HepG2 (cell line): ENCODE data around the gene CDC14A. TPM values are rescaled to one million over a fixed set of nuclear protein-coding genes. Genes with fewer than 3 reads are reported as not detected.

Experiments
- ATAC-seq: fragments of 200-7000 bp; cut with Tn5 transposase; 3 replicates; pipeline ENCODE4 v1.9.1; 2020; ENCODE audit warnings: mild to moderate bottlenecking, moderate library complexity
- BruUV-seq: library from RNA; stranded (reverse); fragments of 400-500 nt; replicated peaks from 2 replicates; lab custom pipeline; 2021; lab: Mats Ljungman, UMichigan
- CTCF ChIA-PET: fragments of 300-600 bp; formaldehyde crosslinking; extraction: SDS; loops from one replicate; lab custom pipeline; 2021; ENCODE audit warnings: low total read pairs, inconsistent platforms, low intra/inter-chr PET ratio; lab: Yijun Ruan, JAX
- POLR2A ChIA-PET: fragments of 350-600 bp; sonication (Branson Sonifier 250); formaldehyde crosslinking; loops from one replicate; lab custom pipeline; 2020; ENCODE audit warnings: antibody characterized with exemption, inconsistent platforms; lab: Yijun Ruan, JAX
- DNase-seq: peaks from one replicate; pipeline ENCODE4 v3.0.0-alpha.2; 2015; ENCODE audit warnings: low spot score
- FAIRE-seq: peaks from 3 replicates; lab custom pipeline; 2011; peaks lifted over from hg19 to GRCh38; lab: Jason Lieb, UNC
- H2AFZ ChIP-seq: one replicate; pipeline ENCODE4 v1.6.1; 2011; ENCODE audit warnings: low read length, inconsistent platforms
- H3K27ac ChIP-seq: fragments of 300-600 bp; 3 replicates; pipeline ENCODE4 v1.8.0; 2011; ENCODE audit warnings: mixed run types, mild to moderate bottlenecking, mixed read lengths, low read length, inconsistent platforms; ENCODE audit not compliant: insufficient read depth; ENCODE audit errors: extremely low read length
- H3K27me3 ChIP-seq, 2 experiments: fragments of 200-600 bp in 1 of 2; 2 replicates in 1 of 2; 3 replicates in 1 of 2; pipeline versions ENCODE4 v1.6.0 to v1.8.0; 2011; ENCODE audit warnings: low read length in 2 of 2, mild to moderate bottlenecking in 2 of 2, moderate library complexity in 2 of 2, inconsistent platforms in 1 of 2; ENCODE audit not compliant: insufficient read depth in 2 of 2, control insufficient read depth in 1 of 2
- H3K36me3 ChIP-seq, 2 experiments: fragments of 200-600 bp in 1 of 2; replicated peaks in 1 of 2; 2 replicates in 1 of 2; 3 replicates in 1 of 2; pipeline versions ENCODE4 v1.5.1 to v1.8.0; 2011; ENCODE audit warnings: low read length in 2 of 2, inconsistent platforms in 1 of 2; ENCODE audit not compliant: insufficient read depth in 2 of 2, control insufficient read depth in 1 of 2
- H3K4me1 ChIP-seq: 2 replicates; pipeline ENCODE4 v1.5.1; 2012; ENCODE audit warnings: low read length, inconsistent platforms; ENCODE audit not compliant: insufficient read depth
- H3K4me2 ChIP-seq: 2 replicates; pipeline ENCODE4 v1.6.0; 2011; ENCODE audit warnings: low read depth, low read length, inconsistent platforms
- H3K4me3 ChIP-seq, 3 experiments: fragments of 200-600 bp in 1 of 3; sonication (generic), shearing (Covaris generic) in 1 of 3; replicated peaks in 1 of 3; 2 replicates each; pipeline ENCODE4 v1.5.1; 2011 to 2016; ENCODE audit warnings: low read length in 3 of 3, inconsistent platforms in 2 of 3, low read depth in 2 of 3, mild to moderate bottlenecking in 2 of 3, control low read depth in 1 of 3, mixed read lengths in 1 of 3; ENCODE audit not compliant: insufficient read depth in 1 of 3
- H3K79me2 ChIP-seq: one replicate; pipeline ENCODE4 v1.6.1; 2011; ENCODE audit warnings: low read length, inconsistent platforms; ENCODE audit not compliant: insufficient read depth
- H3K9ac ChIP-seq: 2 replicates; pipeline ENCODE4 v1.6.0; 2011; ENCODE audit warnings: mild to moderate bottlenecking, low read depth, low read length, inconsistent platforms; ENCODE audit not compliant: insufficient read depth
- H3K9me3 ChIP-seq: 2 replicates; pipeline ENCODE4 v1.5.1; 2012; ENCODE audit warnings: mild to moderate bottlenecking, low read length
- H4K20me1 ChIP-seq: 2 replicates; pipeline ENCODE4 v1.6.0; 2011; ENCODE audit warnings: inconsistent platforms, mild to moderate bottlenecking, low read length, moderate library complexity; ENCODE audit not compliant: insufficient read depth
- AGO2 ChIP-seq: fragments of 200-400 bp; formaldehyde crosslinking; optimal IDR thresholded peaks from 2 replicates; pipeline ENCODE3; 2017; ENCODE audit warnings: mild to moderate bottlenecking, low read depth, low read length, moderate library complexity
- FOXA1 ChIP-seq, 2 experiments: fragments of 450-650 bp in 1 of 2; sonication (generic) in 1 of 2; formaldehyde crosslinking in 1 of 2; IDR thresholded peaks; 2 replicates each; pipeline versions ENCODE4 v1.4.0 to v1.6.1; 2016 to 2020; ENCODE audit warnings: missing genetic modification reagents in 1 of 2
- FOXM1 ChIP-seq: sonication (generic); formaldehyde crosslinking; IDR thresholded peaks from 2 replicates; pipeline ENCODE4 v1.5.0; 2020; ENCODE audit warnings: missing genetic modification reagents
- GPBP1L1 ChIP-seq: sonication (generic); formaldehyde crosslinking; IDR thresholded peaks from 2 replicates; pipeline ENCODE4 v1.5.0; 2020; ENCODE audit warnings: mild to moderate bottlenecking, missing genetic modification reagents
- GRHL1 ChIP-seq: sonication (generic); formaldehyde crosslinking; conservative IDR thresholded peaks from 2 replicates; pipeline ENCODE4 v1.8.0; 2022; ENCODE audit warnings: missing genetic modification reagents
- NFYC ChIP-seq: IDR thresholded peaks from 2 replicates; pipeline ENCODE4 v1.6.1; 2016; ENCODE audit warnings: missing genetic modification reagents, missing compliant biosample characterization
- NR2F1 ChIP-seq, 2 experiments: fragments of 450-650 bp in 1 of 2; formaldehyde crosslinking in 1 of 2; IDR thresholded peaks; 2 replicates each; pipeline versions ENCODE4 v1.5.0 to v1.6.1; 2016 to 2020; ENCODE audit warnings: mild to moderate bottlenecking in 1 of 2, missing compliant biosample characterization in 1 of 2, missing genetic modification reagents in 1 of 2, moderate library complexity in 1 of 2
- POLR2A ChIP-seq, 2 experiments: IDR thresholded peaks; 2 replicates each; pipeline ENCODE4 v1.6.1; 2011; ENCODE audit warnings: low read depth in 2 of 2, low read length in 2 of 2, mild to moderate bottlenecking in 1 of 2, moderate library complexity in 1 of 2; ENCODE audit not compliant: insufficient read depth in 1 of 2
- TFDP2 ChIP-seq: sonication (generic); formaldehyde crosslinking; IDR thresholded peaks from 2 replicates; pipeline ENCODE4 v1.4.0; 2020; ENCODE audit warnings: missing genetic modification reagents
- ZBTB21 ChIP-seq: sonication (generic); formaldehyde crosslinking; IDR thresholded peaks from 2 replicates; pipeline ENCODE4 v1.4.0; 2020; ENCODE audit warnings: missing genetic modification reagents
- ZEB1 ChIP-seq: IDR thresholded peaks from 2 replicates; pipeline ENCODE4 v1.6.1; 2012; ENCODE audit warnings: mild to moderate bottlenecking, low read depth, inconsistent platforms; ENCODE audit not compliant: insufficient replicate concordance
- ZFP37 ChIP-seq: sonication (generic); formaldehyde crosslinking; IDR thresholded peaks from 2 replicates; pipeline ENCODE4 v1.4.0; 2020; ENCODE audit warnings: missing genetic modification reagents, borderline replicate concordance
- ZNF678 ChIP-seq: sonication (generic); formaldehyde crosslinking; IDR thresholded peaks from 2 replicates; pipeline ENCODE4 v1.4.0; 2020; ENCODE audit warnings: mild to moderate bottlenecking, missing genetic modification reagents
- ZSCAN22 ChIP-seq: sonication (generic); formaldehyde crosslinking; IDR thresholded peaks from 2 replicates; pipeline ENCODE4 v1.4.0; 2020; ENCODE audit warnings: mild to moderate bottlenecking, missing genetic modification reagents
- WGBS: methylation state at CpG from one replicate; pipeline ENCODE4 v1.1.6; 2017; ENCODE audit warnings: low lambda C conversion rate; 5-methylcytosine and 5-hydroxymethylcytosine counted together
- in situ Hi-C: cut with HindIII; loops from 2 replicates; pipeline ENCODE4 v1.10.0; 2017; ENCODE audit warnings: low pct_unique_long_range_greater_than_20kb; ENCODE audit not compliant: extremely low pct_ligation_motif_present
- intact Hi-C: fragments of 100-400 bp; cut with micrococcal nuclease; formaldehyde crosslinking; loops from one replicate; pipeline ENCODE4 v1.10.0; 2022; ENCODE audit not compliant: unreplicated experiment
- polyA plus RNA-seq, 8 experiments: library from polyadenylated mRNA; depleted of rRNA in 3 of 8; stranded (reverse) in 7 of 8; unstranded in 1 of 8; fragments of >200 nt; fragmentation: Illumina TruSeq in 4 of 8; extraction: Trizol in 4 of 8; gene quantifications; 2 replicates each; pipeline versions ENCODE4 v1.2.1 to v1.2.3, GENCODE V29; 2011 to 2016; ENCODE audit warnings: low read depth in 4 of 8, missing spikeins in 1 of 8, mixed read lengths in 1 of 8; ENCODE audit not compliant: insufficient read depth in 1 of 8
- total RNA-seq, 5 experiments: library from RNA; depleted of rRNA; stranded (reverse); fragments of >200 nt; fragmentation: Illumina TruSeq; extraction: Trizol; gene quantifications; 2 replicates each; pipeline ENCODE4 v1.2.3, GENCODE V29; 2016; ENCODE audit warnings: low read depth in 1 of 5
- TF ChIP-seq, protein P1 (sequence below): IDR thresholded peaks from 2 replicates; pipeline ENCODE4 v1.6.1; 2016; ENCODE audit warnings: missing compliant biosample characterization, missing genetic modification reagents, borderline replicate concordance
- TF ChIP-seq, protein P2 (sequence below): sonication (generic); formaldehyde crosslinking; IDR thresholded peaks from 2 replicates; pipeline ENCODE4 v1.5.1; 2020; ENCODE audit warnings: missing genetic modification reagents, mild to moderate bottlenecking, borderline replicate concordance
- TF ChIP-seq, protein P3 (sequence below): IDR thresholded peaks from 2 replicates; pipeline ENCODE4 v1.6.1; 2016

The CDC14A gene
- total and polyA plus RNA-seq, 2 of the 13 experiments (the other 11 are each of a cell fraction or from before 2014, with no cell fraction given), result 2.8 to 4.9 TPM

DNA sequence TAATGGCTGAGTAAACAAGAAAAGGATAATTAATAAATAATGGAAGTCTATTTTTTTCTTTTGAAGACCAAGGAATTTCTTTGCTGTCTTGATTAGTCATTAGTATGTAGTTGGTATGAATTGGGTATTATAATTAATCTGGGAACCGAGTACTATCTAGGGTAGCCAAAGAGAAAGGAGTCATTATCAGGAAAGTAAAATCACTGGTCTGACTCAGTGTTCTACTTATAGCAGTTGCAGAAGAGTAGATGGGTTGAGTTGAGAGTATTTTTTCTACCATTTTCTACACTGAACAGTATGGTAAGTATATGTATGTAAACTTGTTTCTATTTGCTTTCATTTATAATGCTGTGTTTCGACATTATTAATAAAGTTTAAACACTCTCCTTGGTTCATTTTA, 26.6 kb downstream of the CDC14A start:
- no TSS peak for BruUV-seq
- Histone ChIP-seq H4K20me1 (no peaks in the 10 kb centered on the region), H3K4me1 (no peaks in the 10 kb centered on the region), H3K27me3 (no peaks in the 10 kb centered on the region), H2AFZ (no peak overlapping the region), H3K9ac (no peak overlapping the region), H3K79me2 (no peaks in the 10 kb centered on the region), H3K9me3 (no peaks in the 10 kb centered on the region), H3K36me3 (no peaks in the 10 kb centered on the region), H3K4me2 (no peak overlapping the region), H3K27ac (no peak overlapping the region), H3K4me3 (no peak overlapping the region)
- ChIA-PET CTCF (no interaction called here), POLR2A (no interaction called here)
- FAIRE-seq (no peak), ATAC-seq (no peak), DNase-seq (no peak)
- intact Hi-C loops, result no loop called here
- TF ChIP-seq GPBP1L1 (CRISPR knock-in tag) (no peak), ZEB1 (no peak), ZSCAN22 (no peak), NR2F1 (CRISPR knock-in tag; IDR thresholded peaks at IDR 0.05) (no peak), AGO2 (no peak), TFDP2 (CRISPR knock-in tag) (no peak), ZFP37 (CRISPR knock-in tag) (no peak), FOXA1 (IDR thresholded peaks at IDR 0.05) (no peak), FOXA1 (CRISPR knock-in tag; IDR thresholded peaks at IDR 0.05) (no peak), FOXM1 (CRISPR knock-in tag) (no peak), POLR2A (IDR thresholded peaks at IDR 0.05; ENCODE audit: insufficient read depth in 1 of 2, low read depth in 2 of 2, low read length in 2 of 2) (no peak), NFYC (no peak), GRHL1 (CRISPR knock-in tag) (no peak), ZBTB21 (CRISPR knock-in tag) (no peak), ZNF678 (CRISPR knock-in tag) (no peak)
- TF ChIP-seq, protein P1, sequence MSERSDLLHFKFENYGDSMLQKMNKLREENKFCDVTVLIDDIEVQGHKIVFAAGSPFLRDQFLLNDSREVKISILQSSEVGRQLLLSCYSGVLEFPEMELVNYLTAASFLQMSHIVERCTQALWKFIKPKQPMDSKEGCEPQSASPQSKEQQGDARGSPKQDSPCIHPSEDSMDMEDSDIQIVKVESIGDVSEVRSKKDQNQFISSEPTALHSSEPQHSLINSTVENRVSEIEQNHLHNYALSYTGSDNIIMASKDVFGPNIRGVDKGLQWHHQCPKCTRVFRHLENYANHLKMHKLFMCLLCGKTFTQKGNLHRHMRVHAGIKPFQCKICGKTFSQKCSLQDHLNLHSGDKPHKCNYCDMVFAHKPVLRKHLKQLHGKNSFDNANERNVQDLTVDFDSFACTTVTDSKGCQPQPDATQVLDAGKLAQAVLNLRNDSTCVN (CRISPR knock-in tag), result no peak
- TF ChIP-seq, protein P2, sequence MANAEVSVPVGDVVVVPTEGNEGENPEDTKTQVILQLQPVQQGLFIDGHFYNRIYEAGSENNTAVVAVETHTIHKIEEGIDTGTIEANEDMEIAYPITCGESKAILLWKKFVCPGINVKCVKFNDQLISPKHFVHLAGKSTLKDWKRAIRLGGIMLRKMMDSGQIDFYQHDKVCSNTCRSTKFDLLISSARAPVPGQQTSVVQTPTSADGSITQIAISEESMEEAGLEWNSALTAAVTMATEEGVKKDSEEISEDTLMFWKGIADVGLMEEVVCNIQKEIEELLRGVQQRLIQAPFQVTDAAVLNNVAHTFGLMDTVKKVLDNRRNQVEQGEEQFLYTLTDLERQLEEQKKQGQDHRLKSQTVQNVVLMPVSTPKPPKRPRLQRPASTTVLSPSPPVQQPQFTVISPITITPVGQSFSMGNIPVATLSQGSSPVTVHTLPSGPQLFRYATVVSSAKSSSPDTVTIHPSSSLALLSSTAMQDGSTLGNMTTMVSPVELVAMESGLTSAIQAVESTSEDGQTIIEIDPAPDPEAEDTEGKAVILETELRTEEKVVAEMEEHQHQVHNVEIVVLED, result no peak
- TF ChIP-seq, protein P3, sequence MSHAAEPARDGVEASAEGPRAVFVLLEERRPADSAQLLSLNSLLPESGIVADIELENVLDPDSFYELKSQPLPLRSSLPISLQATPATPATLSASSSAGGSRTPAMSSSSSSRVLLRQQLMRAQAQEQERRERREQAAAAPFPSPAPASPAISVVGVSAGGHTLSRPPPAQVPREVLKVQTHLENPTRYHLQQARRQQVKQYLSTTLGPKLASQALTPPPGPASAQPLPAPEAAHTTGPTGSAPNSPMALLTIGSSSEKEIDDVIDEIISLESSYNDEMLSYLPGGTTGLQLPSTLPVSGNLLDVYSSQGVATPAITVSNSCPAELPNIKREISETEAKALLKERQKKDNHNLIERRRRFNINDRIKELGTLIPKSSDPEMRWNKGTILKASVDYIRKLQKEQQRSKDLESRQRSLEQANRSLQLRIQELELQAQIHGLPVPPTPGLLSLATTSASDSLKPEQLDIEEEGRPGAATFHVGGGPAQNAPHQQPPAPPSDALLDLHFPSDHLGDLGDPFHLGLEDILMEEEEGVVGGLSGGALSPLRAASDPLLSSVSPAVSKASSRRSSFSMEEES (CRISPR knock-in tag), result no peak
- WGBS, result 95% methylated on average over 2 of the region's 2 CpGs
- in situ Hi-C loops, result no loop called here
